Neural progenitor cell (in vitro differentiated cells): ENCODE data around the gene GNG4.

Experiments used
- CTCF ChIP-seq: fragments of 200-600 bp; sonication (generic); IDR thresholded peaks from 2 replicates; pipeline ENCODE4 v1.5.1; 2017; ENCODE audit warnings: antibody characterized with exemption, mild to moderate bottlenecking
- EZH2 ChIP-seq: fragments of 200-600 bp; sonication (generic); IDR thresholded peaks from 2 replicates; pipeline ENCODE4 v1.6.1; 2017; ENCODE audit warnings: antibody characterized with exemption, mild to moderate bottlenecking, moderate library complexity
- EZH2phosphoT487 ChIP-seq: fragments of 200-600 bp; sonication (generic); IDR thresholded peaks from 2 replicates; pipeline ENCODE4 v1.6.1; 2017; ENCODE audit warnings: antibody characterized with exemption

DNA sequence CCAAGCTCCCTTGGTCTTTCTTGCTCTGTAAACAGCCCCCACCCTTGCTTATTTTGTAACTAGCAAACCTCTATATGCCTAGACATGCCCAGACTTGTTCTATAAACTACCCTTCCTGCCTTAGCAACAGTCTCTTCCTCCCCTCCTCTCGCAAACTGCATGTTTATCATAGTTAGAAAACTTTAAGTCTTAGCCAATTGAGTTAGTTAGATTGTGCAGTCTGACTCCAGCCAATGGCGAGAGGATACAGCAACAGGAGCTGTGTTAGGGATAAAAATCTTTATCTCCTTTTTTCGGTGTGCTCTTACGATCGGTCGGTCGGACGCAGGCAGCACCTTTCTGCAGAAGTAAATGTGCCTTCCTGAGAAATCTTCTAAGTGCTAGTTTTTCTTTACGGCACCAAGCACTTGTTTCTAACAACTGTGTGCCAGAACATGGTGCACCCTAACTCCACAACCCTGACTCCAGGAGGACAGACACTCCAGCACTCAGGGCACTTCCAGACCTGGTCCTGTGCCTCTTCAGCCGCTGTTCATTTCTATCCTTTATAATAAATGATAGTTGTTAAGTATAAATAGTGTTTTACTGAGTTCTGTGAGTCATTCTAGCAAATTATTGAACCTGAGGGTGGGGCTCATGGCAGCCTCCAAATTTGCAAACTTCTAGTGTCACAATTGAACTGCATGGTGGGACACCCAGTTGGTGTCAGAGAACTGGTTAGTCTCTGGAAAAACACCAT lies 25.7 kb upstream of the GNG4 start:
- TF ChIP-seq CTCF (no peak), EZH2phosphoT487 (no peak), EZH2 (no peak)
